ENCODE results near the gene SZRD1.

- TF ChIP-seq YY1 (IDR thresholded peaks at IDR 0.05; ENCODE audit: insufficient read depth, insufficient read length): no peak
- no peak for TF ChIP-seq SUZ12 (IDR thresholded peaks at IDR 0.05; ENCODE audit: extremely low read depth, insufficient read depth, insufficient read length)
- no peak for TF ChIP-seq ZNF274 (IDR thresholded peaks at IDR 0.05; ENCODE audit: low read depth, low read length)
Measured at GRCh38 chr1:16413191-16413590, 46.1 kb downstream of the SZRD1 start.

Measured in NT2/D1 (cell line).